Left colon (tissue), 2 donors: ENCODE data around the gene MSANTD1. TPM values are rescaled to one million over a fixed set of nuclear protein-coding genes. Genes with fewer than 3 reads are reported as not detected.
A peak's percentile ranks its signal among the peaks of the same experiment; 100 is the strongest.

Experiments used
- ATAC-seq: fragments of 200-7000 bp; cut with Tn5 transposase; one replicate; pipeline ENCODE4 v1.9.1; 2020; ENCODE audit warnings: mild to moderate bottlenecking, moderate library complexity
- DNase-seq, 2 donors: peaks; one replicate each; pipeline ENCODE4 v3.0.0-alpha.2; 2020
- intact Hi-C, 2 donors: fragments of 100-400 bp; cut with DNase I in 1 of 2; cut with micrococcal nuclease in 1 of 2; formaldehyde crosslinking; loops; one replicate each; pipeline versions ENCODE4 v1.11.2 to v1.14.0; 2022; cut with DNase I, micrococcal nuclease
- total RNA-seq, 2 donors: library from RNA; stranded (reverse); fragmentation: NEBNext Ultra II Directional; extraction: Animal tissue kit (Norgen Biotek cat#: 25700); gene quantifications; one replicate each; pipeline ENCODE4 v1.2.1, GENCODE V29; 2021
- donor health status: DM: no; HTN: no; CAD: no.
- donor health status: DM: yes; HTN: yes; CAD: no.

MSANTD1 gene
- total RNA-seq, 2 donors from 2014 or later = 0.73 to 0.82 TPM

- peak; percentile 33 for ATAC-seq
- DNase-seq = no peak
- intact Hi-C loops = no loop called here
Observed at GRCh38 chr4:3243136-3243780, 5.7 kb upstream of the MSANTD1 start.

GRCh38 chr4:3244002-3244401, 5.0 kb upstream of the MSANTD1 start:
- ATAC-seq (no peak), DNase-seq (no peak)
- intact Hi-C loops = no loop called here

DNA sequence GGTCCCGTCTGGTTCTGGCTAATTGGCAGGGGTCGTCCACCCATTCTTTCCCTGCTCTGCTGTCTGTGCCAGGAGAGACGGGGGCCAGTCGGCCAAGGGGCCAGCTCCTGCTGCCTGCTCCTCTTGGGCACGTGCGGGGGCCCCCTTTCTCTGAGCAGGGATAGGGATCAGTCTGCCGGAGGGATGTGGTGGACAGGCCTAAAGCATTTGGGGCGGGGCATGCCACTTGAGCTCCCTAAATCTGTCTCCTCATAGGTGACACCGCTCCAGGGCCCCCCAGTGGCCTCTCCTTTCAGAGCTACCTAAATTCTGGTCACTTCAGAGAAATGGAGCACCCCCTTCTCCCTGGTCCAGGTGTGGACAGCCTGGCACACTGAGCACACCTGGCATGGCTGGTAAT, 4.2 kb upstream of the MSANTD1 start:
- intact Hi-C loops = no loop called here
- no peak for DNase-seq

DNA sequence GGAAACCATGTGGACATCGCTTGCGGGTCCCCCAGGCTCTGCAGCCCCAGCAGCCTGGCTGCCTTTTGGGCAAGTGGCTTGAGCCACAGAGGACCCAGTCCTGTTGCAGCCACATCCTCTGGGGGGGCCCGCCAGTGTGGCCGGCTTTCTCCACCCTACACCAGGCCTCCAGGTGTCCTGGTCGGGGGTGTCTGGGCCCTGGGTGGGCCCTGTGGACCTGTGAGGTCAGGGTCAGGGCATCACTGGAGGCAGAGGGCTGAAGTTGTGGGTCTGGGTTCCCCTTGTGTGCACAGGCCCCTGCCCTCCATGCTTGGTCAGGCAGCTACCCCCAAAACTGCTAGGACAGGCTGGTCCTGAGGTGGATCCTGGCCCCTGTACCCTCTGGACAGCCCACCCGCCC, 3.3 kb upstream of the MSANTD1 start:
- ATAC-seq (no peak), DNase-seq (no peak)
- intact Hi-C loops = no loop called here

More for the DNA sequence above, 4.2 kb upstream of the MSANTD1 start:
- ATAC-seq = no peak

GRCh38 chr4:3246458-3247398, 2.2 kb upstream of the MSANTD1 start:
- intact Hi-C loops = no loop called here
- DNase-seq (no peak), ATAC-seq (peak; percentile 14)

GRCh38 chr4:3247399-3248177, 1.4 kb upstream of the MSANTD1 start:
- DNase-seq (no peak), ATAC-seq (no peak)
- intact Hi-C loops = no loop called here

- intact Hi-C loops = no loop called here
- ATAC-seq (no peak), DNase-seq (no peak)
Observed at GRCh38 chr4:3248178-3248480, 830 bp upstream of the MSANTD1 start.

DNA sequence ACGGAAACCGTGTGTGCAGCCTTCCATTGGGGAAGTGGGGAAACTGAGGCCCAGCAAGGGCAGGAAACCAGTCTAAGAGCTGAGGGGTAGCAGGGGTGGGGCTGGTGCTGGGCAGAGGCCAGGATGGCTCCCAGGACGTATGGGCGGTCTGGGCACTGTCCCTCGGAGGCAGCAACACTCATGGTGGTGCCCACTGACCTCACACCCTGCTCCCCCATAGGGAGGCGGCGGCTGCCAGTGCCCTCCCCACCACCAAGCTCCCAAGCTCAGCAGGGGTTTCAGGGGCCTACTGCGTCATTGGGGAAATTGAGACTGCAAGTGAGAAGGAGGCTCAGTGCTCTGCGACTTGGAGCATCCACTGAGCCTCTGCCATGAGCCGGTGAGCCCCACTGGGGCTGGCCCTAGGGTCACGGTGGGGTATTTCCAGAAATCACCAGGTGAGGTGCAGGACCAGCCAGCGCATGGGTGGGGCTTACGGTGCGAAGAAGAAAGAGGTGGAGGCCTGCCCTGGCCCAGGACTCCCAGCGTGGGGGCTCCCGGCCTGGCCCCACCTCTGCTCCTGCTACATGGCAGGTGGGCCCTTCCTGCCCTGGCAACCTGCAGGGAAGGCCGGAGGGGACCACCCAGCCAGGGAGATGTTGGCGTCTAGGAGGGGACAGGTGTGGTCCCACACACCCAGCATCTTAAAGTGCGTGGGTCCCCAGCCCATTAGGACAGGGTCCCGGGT, 915 bp downstream of the MSANTD1 start:
- DNase-seq = no peak
- intact Hi-C loops = no loop called here
- ATAC-seq = no peak

- intact Hi-C loops = no loop called here
- DNase-seq = no peak
- ATAC-seq = peak; percentile 46
Observed at GRCh38 chr4:3250438-3250955, 1.5 kb downstream of the MSANTD1 start.

DNA sequence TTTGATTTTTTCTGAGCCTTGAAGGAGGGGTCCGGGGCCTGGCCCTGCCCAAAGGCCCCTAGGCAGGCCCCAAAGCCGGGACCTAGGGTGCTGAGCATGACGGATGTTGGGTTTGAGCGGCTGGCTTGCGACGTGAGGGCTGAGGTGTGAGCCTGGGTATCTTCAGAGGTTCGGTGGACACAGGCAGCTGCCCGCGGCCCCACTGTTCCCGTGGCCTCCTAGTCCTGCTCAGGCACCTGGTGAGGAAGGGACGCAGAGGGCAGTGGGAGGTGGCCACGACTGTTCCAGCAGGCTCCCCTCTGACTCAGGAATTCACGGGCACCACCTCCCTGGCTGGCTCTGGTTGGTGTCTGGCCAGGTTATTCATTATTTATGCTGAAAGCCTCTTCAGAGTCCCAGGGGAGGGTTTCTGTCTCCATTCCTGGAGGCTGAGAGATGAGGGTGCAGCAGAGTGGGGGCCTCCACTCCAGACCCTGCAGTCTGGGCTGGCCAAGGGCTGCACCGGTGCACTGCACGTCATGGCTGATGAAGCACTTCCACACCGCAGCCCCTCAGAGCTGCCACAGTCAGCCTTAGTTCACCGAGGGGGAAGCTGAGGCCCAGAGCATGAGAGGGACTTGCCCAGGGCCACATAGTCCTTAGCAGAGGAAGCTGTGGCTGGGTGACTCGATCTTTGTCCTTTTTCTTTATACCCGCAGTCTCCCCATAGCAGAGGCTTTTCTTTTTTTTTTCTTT, 2.2 kb downstream of the MSANTD1 start:
- peak in 1 of 2 donors; percentile 14 for DNase-seq
- intact Hi-C loops = no loop called here
- ATAC-seq = no peak

GRCh38 chr4:3251691-3252479, 2.9 kb downstream of the MSANTD1 start:
- intact Hi-C loops = no loop called here
- DNase-seq = peak in 1 of 2 donors; percentile 20

DNA sequence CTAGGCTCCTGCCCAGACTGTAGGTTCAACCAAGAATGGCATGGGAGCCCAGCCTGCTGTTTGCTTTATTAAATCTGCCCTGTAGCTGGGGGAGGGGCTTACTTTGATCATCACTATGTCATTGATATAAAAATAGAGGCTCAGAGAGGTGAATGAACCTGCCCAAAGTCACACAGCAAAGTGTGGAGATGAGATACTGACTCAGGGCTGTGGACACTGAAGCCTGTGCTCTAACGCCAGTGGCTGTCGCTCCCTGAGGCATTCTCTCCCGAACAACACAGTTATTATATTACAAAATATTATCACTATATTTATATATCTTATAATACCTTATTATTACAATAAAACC, 3.5 kb downstream of the MSANTD1 start:
- intact Hi-C loops = no loop called here
- ATAC-seq (no peak), DNase-seq (no peak)

More at GRCh38 chr4:3251691-3252479, 2.9 kb downstream of the MSANTD1 start:
- peak; percentile 21 for ATAC-seq

DNA sequence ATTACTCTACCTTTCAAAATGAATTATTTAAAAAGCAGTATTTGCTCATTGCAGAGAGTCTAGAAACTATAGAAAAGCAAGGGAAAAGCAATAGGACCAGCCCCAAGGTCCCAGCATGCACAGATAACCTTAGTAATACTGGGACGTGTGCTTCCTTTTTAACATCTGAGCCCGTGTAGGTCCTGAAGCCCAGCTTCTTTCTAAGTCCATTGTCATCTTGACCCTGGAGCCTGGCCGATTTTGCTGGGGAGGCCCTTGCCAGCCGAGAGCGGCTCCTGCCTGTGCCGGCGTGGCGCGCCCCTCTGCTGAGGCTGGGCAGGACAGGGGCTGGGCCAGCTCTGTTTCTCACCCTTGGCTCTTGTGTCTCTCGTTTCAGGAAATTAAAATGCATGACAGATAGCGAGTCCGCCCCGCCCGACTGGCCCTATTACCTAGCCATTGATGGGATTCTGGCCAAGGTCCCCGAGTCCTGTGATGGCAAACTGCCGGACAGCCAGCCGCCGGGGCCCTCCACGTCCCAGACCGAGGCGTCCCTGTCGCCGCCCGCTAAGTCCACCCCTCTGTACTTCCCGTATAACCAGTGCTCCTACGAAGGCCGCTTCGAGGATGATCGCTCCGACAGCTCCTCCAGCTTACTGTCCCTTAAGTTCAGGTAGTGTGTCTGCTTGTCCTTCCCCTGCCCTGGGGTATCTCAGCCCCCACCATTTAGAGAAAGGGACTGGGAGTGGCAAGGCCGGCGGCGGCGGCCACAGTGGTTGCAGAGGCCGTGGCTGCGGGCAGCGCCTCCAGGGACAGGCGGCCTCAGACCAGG, 4.1 kb downstream of the MSANTD1 start:
- ATAC-seq = peak; percentile 45

DNA sequence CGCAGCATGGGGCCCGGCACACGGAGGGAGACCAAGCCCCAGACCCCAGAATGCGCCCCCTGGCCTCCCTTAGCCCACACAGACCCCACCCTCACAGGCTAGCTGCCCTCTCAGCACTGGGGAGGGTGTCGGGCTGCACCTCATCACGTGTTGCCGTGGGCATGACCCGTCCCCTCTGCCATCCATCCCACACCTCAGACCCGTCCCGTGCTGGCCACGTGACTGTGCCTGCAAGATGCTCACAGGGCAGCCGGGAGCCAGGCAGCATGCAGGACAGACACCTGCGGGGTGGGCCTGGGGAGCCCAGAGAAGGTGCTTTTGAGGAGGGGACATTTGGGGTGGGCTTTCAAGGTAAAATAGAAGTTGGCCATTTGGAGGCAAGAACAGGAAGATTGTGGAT, 4.8 kb downstream of the MSANTD1 start:
- DNase-seq (peak in 1 of 2 donors; percentile 15), ATAC-seq (no peak)
- intact Hi-C loops = no loop called here

More for the DNA sequence above, 4.1 kb downstream of the MSANTD1 start:
- DNase-seq = peak in 1 of 2 donors; percentile 19
- intact Hi-C loops = no loop called here

DNA sequence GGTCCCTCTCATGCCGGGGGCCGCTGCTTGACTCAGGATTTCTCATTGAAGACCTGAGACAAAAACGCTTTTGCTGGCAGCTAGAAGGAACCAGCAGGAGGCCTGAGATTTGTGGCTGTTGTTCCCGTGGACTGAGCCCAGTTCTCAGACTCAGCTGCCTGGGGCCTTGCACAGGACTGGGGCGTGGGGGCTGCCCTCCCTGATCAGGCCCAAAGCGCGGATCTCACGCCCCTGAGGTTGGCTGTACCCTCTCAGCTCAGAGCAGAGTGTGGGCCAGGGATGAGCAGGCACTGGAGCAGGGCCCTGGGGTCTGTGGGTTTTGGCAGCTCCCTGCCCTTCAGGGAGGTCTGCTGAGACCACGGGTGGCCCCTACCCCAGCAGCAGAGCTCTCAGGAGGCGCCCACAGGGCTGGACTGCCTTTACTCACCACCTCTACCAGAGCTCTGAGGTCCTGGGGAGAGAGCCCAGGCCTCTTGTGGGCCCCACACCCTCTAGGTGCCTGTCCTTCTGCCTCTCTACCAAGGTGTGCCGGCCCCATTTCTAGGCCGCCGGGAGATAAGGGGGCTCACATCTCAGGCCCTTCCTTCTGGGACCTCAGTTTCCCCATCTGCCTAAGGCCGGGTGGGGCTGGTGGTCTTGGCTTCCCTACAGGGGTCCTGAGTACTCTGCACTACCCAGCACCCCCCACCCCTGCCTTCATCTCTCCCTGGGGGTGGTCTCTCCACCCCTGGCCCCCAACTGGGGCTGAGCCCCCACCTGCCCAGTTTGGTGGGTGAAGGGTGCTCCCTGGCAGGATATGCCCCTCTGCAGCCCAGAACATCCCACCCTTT, 5.6 kb downstream of the MSANTD1 start:
- no peak for ATAC-seq
- DNase-seq = peak in 1 of 2 donors; percentile 22
- intact Hi-C loops = no loop called here
